ENCODE results near the gene SSC5D.

GRCh38 chr19:55552620-55553019 lies 64.4 kb downstream of the SSC5D start:
- TF ChIP-seq ZC3H10 (CRISPR knock-in tag; IDR thresholded peaks at IDR 0.05) (no peak), PATZ1 (CRISPR knock-in tag; IDR thresholded peaks at IDR 0.05; ENCODE audit: borderline replicate concordance) (no peak), PPARA (CRISPR knock-in tag; IDR thresholded peaks at IDR 0.05; ENCODE audit: borderline replicate concordance) (no peak), RARB (CRISPR knock-in tag; IDR thresholded peaks at IDR 0.05) (no peak), ZFP3 (CRISPR knock-in tag; IDR thresholded peaks at IDR 0.05) (no peak), BACH2 (CRISPR knock-in tag; IDR thresholded peaks at IDR 0.05; ENCODE audit: borderline replicate concordance) (no peak), ZFP30 (CRISPR knock-in tag; IDR thresholded peaks at IDR 0.05) (no peak), GLIS3 (CRISPR knock-in tag; IDR thresholded peaks at IDR 0.05) (no peak), OSR1 (CRISPR knock-in tag; IDR thresholded peaks at IDR 0.05) (no peak), ISL1 (CRISPR knock-in tag; IDR thresholded peaks at IDR 0.05) (no peak), CSDC2 (CRISPR knock-in tag; IDR thresholded peaks at IDR 0.05) (no peak), ZNF8 (CRISPR knock-in tag; IDR thresholded peaks at IDR 0.05) (no peak), ARNTL (CRISPR knock-in tag; IDR thresholded peaks at IDR 0.05; ENCODE audit: borderline replicate concordance, low read depth) (no peak), TOX (CRISPR knock-in tag; IDR thresholded peaks at IDR 0.05; ENCODE audit: borderline replicate concordance) (no peak)

All from SK-N-SH treated with all-trans-retinoic acid at 6 μM for 48 hours (cell line).